ENCODE data around the gene CLEC4C.
"Not testable (repeated sequence)": the region's sequence is repeated elsewhere in the genome, so short reads cannot be mapped to it uniquely, and the experiment has no call there.

GRCh38 chr12:7783433-7783832 lies 36.3 kb upstream of the CLEC4C start:
- not testable (repeated sequence) for TF ChIP-seq CTCF (conservative IDR thresholded peaks at IDR 0.05; ENCODE audit: low read depth, low read length); EZH2phosphoT487 (IDR thresholded peaks at IDR 0.05; ENCODE audit: borderline replicate concordance, low read length)

Data from PC-3 (cell line).